Erythroblast (primary cell): Measurements from ENCODE around the gene ZNF215.

Experiments
- GATA1 ChIP-seq: IDR thresholded peaks from 2 replicates; pipeline ENCODE4 v1.6.1; 2011; ENCODE audit warnings: low read depth, mild to moderate bottlenecking, control low read depth, low read length, moderate library complexity
- POLR2A ChIP-seq: IDR thresholded peaks from 2 replicates; pipeline ENCODE4 v1.6.1; 2011; ENCODE audit warnings: mild to moderate bottlenecking, low read length

DNA sequence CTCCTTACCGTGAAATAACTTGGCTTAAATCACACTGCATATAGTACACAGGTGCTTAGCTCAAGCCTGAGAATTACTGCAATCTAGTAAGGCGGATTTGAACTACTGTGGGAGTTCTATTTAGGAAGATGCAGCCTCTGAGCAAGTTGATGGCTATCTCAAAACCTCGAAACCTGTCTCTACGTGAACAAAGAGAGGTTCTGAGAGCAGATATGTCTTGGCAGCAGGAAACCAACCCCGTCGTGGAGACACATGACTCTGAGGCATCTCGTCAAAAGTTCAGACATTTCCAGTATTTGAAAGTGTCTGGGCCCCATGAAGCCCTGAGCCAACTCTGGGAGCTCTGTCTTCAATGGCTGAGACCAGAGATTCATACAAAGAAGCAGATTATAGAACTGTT, 5.9 kb downstream of the ZNF215 start:
- TF ChIP-seq POLR2A (no peak), GATA1 (no peak)
